Mucosa of descending colon (tissue), 3 donors: Measurements from ENCODE around the gene B3GALT5. TPM values are rescaled to one million over a fixed set of nuclear protein-coding genes. Genes with fewer than 3 reads are reported as not detected.
A peak's percentile ranks its signal among the peaks of the same experiment; 100 is the strongest.

ENCODE experiments used
- ATAC-seq: fragments of 200-7000 bp; cut with Tn5 transposase; one replicate; pipeline ENCODE4 v1.9.1; 2020; ENCODE audit warnings: mild to moderate bottlenecking, moderate library complexity
- DNase-seq, 3 donors: peaks; one replicate each; pipeline ENCODE4 v3.0.0-alpha.2; 2020
- H3K36me3 ChIP-seq: fragments of 200-600 bp; one replicate; pipeline ENCODE4 v1.8.0; 2021; ENCODE audit warnings: low read depth, mild to moderate bottlenecking
- H3K4me1 ChIP-seq: fragments of 200-600 bp; one replicate; pipeline ENCODE4 v1.8.0; 2021; ENCODE audit warnings: low read depth, mild to moderate bottlenecking
- H3K4me3 ChIP-seq: fragments of 200-600 bp; one replicate; pipeline ENCODE4 v1.8.0; 2021; ENCODE audit warnings: mild to moderate bottlenecking
- H3K9me3 ChIP-seq: fragments of 200-600 bp; one replicate; pipeline ENCODE4 v1.8.0; 2021; ENCODE audit warnings: mild to moderate bottlenecking
- intact Hi-C, 2 donors: fragments of 100-400 bp; cut with DNase I in 1 of 2; cut with micrococcal nuclease in 1 of 2; formaldehyde crosslinking; loops; one replicate each; pipeline versions ENCODE4 v1.11.0 to v1.11.1; 2022; cut with DNase I, micrococcal nuclease
- total RNA-seq, 3 donors: library from RNA; stranded (reverse); fragmentation: NEBNext Ultra II Directional in 2 of 3; extraction: Animal tissue kit (Norgen Biotek cat#: 25700) in 2 of 3; gene quantifications; one replicate each; pipeline versions ENCODE4 v1.2.1 to v1.2.4, GENCODE V29; 2021 to 2023
- TF ChIP-seq, protein P1 (sequence below): fragments of 200-600 bp; IDR thresholded peaks from one replicate; pipeline ENCODE4 v1.8.0; 2022; ENCODE audit warnings: antibody characterized with exemption, mild to moderate bottlenecking
- donor health status: DM: no; HTN: no; CAD: no; lungs with moderate emphysema.
- donor health status: DM: no; HTN: no; CAD: no.
- donor health status: DM: no; HTN: yes; CAD: no.

B3GALT5 gene
- total RNA-seq, 3 donors from 2014 or later, result 36.4 to 149 (median 130) TPM

DNA sequence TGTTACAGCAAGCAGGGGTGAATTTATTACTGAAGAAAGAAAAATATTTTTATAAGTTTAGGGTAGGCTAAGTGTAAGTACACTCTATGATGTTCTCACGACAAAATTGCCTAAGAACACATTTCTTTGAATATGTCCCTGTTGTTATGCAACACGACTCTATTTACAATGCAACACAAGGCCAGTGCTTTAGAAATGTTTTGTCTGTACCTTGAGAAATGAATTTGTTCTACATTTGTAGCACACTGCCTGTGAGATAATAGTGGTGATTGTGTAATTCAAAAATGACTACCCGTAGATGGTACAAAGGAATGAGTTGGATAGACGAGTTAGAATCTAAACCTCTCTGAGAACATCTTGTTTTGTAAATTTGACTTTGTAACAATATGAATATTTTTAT, 68.5 kb downstream of the B3GALT5 start:
- intact Hi-C loops, result no loop called here
- Histone ChIP-seq H3K36me3 (no peaks in the 10 kb centered on the region), H3K9me3 (no peaks in the 10 kb centered on the region), H3K4me3 (no peak overlapping the region), H3K4me1 (peaks cover 3% of the 10 kb centered on the region)
- ATAC-seq (no peak), DNase-seq (no peak)
- TF ChIP-seq, protein P1, sequence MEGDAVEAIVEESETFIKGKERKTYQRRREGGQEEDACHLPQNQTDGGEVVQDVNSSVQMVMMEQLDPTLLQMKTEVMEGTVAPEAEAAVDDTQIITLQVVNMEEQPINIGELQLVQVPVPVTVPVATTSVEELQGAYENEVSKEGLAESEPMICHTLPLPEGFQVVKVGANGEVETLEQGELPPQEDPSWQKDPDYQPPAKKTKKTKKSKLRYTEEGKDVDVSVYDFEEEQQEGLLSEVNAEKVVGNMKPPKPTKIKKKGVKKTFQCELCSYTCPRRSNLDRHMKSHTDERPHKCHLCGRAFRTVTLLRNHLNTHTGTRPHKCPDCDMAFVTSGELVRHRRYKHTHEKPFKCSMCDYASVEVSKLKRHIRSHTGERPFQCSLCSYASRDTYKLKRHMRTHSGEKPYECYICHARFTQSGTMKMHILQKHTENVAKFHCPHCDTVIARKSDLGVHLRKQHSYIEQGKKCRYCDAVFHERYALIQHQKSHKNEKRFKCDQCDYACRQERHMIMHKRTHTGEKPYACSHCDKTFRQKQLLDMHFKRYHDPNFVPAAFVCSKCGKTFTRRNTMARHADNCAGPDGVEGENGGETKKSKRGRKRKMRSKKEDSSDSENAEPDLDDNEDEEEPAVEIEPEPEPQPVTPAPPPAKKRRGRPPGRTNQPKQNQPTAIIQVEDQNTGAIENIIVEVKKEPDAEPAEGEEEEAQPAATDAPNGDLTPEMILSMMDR, result no peak

DNA sequence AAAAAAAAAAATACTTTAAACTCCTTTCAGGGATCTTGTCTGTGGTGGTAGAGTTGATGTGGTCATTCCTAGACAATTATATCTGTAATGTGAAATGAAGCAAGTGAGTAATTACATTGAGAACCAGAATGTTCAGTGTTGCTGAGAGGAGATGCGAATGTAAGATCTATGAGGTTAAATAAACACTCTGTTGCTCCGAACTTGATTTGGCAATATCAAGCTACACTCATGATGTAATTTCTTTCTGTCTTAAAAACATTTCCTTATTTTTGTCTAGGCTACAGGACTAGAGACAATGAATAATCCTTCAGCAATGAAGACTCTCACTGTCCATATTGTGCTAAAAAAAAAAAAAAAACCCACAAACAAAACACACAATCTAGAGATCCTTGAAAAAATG, 69.1 kb downstream of the B3GALT5 start:
- ATAC-seq (no peak), DNase-seq (no peak)
- Histone ChIP-seq H3K9me3 (no peaks in the 10 kb centered on the region), H3K4me3 (no peak overlapping the region), H3K4me1 (peaks cover 8% of the 10 kb centered on the region), H3K36me3 (no peaks in the 10 kb centered on the region)
- intact Hi-C loops, result no loop called here
- TF ChIP-seq, protein P1, result no peak

DNA sequence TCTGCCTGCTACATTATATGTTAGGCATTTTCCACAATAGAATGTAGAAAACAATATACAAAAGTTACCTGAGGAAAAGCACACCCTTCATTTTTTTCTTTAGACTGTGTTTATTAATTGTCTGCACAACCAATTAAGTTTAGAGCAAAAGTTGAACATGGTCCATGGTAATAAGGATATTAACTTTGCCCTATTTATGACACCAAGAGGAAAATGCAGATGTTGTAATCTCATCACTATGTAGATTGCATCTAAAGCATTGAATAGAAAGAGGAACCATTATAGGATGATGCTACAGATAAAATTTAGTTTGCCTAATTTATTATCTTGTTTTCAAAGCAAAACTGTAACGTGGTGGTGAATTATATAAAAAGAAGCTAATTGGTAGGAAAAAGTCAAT, 72.5 kb downstream of the B3GALT5 start:
- Histone ChIP-seq H3K9me3 (no peaks in the 10 kb centered on the region), H3K36me3 (no peaks in the 10 kb centered on the region), H3K4me3 (no peak overlapping the region), H3K4me1 (peaks cover 8% of the 10 kb centered on the region)
- ATAC-seq, result no peak
- no peak for DNase-seq
- TF ChIP-seq, protein P1, result no peak
- intact Hi-C loops, result no loop called here

DNA sequence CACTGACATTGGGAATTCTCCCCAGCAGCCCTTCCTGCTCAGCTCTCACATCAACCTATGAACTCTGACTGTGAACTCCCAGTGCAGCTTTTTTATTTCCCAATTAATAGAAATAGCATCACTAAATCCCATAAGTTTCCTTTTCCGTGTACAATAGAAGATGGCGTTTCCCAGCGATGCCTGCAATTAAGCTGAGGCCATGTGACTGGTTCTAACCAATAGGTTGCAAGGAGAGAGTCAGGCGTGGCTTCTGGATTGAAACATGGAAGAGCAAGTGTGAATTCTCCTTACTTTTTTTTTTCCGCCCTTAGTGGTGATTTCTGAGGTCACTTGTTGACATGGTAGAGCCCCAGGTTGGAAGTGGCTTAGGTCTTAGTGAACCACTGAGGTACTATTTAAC, 73.3 kb downstream of the B3GALT5 start:
- Histone ChIP-seq H3K9me3 (no peaks in the 10 kb centered on the region), H3K4me1 (peaks cover 8% of the 10 kb centered on the region), H3K36me3 (no peaks in the 10 kb centered on the region), H3K4me3 (no peak overlapping the region)
- no peak for ATAC-seq
- TF ChIP-seq, protein P1, result no peak
- intact Hi-C loops, result no loop called here
- DNase-seq, result no peak

DNA sequence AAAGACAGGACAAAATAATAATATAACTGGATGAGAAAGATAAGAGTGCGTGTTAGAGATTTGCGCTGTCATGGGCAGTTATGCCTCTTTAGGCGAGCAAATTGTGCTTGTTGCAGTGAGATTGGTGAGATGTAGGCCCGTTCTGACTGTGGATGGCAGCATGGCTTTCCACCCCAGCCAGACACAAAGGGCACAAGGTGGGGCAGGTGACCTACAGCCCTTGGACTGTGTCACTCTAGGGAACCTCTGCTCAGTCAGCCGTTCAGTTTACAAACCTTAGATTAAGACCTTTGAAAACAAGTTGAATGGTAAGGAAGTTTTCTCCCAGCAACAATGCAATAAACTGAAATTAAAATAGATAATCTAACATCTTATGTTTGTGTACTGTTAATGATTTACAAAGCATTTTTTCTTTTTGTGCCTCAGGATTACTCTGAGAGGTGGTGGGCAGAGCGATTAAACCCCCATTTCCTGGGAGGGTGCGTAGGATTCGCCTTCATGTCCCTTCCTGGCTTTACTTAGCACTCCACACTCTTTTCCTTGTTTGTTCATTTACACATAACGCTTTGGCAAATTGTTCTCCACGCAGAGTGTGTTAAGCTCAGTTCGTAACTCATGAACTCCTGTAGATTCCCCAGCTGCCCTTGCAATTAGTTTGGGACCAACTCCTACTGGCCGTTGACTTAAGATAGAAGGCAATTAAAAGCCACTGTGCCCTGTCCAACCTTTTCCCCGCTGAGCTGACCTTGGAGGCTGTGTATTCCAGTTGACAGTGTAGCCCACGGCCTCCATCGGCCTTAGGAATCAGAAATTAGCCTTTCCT, 74.1 kb downstream of the B3GALT5 start:
- no peak overlapping the region for H3K4me3 ChIP-seq
- no peaks in the 10 kb centered on the region for H3K9me3 ChIP-seq
- peaks cover 8% of the 10 kb centered on the region for H3K4me1 ChIP-seq
- ATAC-seq, result peak; percentile 95
- peak; percentile 70 to 77 (median 75) for DNase-seq
- H3K36me3 ChIP-seq, result no peaks in the 10 kb centered on the region
- intact Hi-C loops, result no loop called here
- TF ChIP-seq, protein P1, result no peak
